GM20000 (cell line): ENCODE measurements around the gene SYNDIG1.

ENCODE experiments used
- DNase-seq: peaks from one replicate; pipeline ENCODE4 v3.0.0; 2012; ENCODE audit warnings: low spot score
- CTCF ChIP-seq: IDR thresholded peaks from 2 replicates; pipeline ENCODE4 v1.5.1; 2012; ENCODE audit warnings: mild to moderate bottlenecking, control low read depth; ENCODE audit errors: extremely low read depth, missing control alignments

SYNDIG1 gene

GRCh38 chr20:24674921-24675605 is 205.6 kb downstream of the SYNDIG1 start:
- no peak for DNase-seq

GRCh38 chr20:24675651-24676352 is 206.4 kb downstream of the SYNDIG1 start:
- no peak for DNase-seq
- no peak for TF ChIP-seq CTCF

More at GRCh38 chr20:24674921-24675605, 205.6 kb downstream of the SYNDIG1 start:
- no peak for TF ChIP-seq CTCF

GRCh38 chr20:24676353-24676977 is 207.0 kb downstream of the SYNDIG1 start:
- TF ChIP-seq CTCF, result no peak
- DNase-seq, result no peak

- DNase-seq, result no peak
- TF ChIP-seq CTCF, result no peak
Observed at GRCh38 chr20:24676978-24677370, 207.5 kb downstream of the SYNDIG1 start.

- TF ChIP-seq CTCF, result no peak
- DNase-seq, result no peak
Observed at GRCh38 chr20:24677626-24678315, 208.3 kb downstream of the SYNDIG1 start.

GRCh38 chr20:24678351-24679106 is 209.1 kb downstream of the SYNDIG1 start:
- no peak for DNase-seq
- TF ChIP-seq CTCF, result no peak
